Prostate gland (tissue), 2 donors: ENCODE data around the gene HTR6.

Experiments
- CTCF ChIP-seq, 4 experiments: fragments of 200-600 bp in 2 of 4; fragments of 450-650 bp in 2 of 4; sonication (generic) in 2 of 4; IDR thresholded peaks; 1 replicate in 3 of 4; 2 replicates in 1 of 4; pipeline ENCODE4 v1.5.1; 2016 to 2019; ENCODE audit warnings: antibody characterized with exemption in 4 of 4, mild to moderate bottlenecking in 2 of 4, moderate library complexity in 2 of 4
- POLR2A ChIP-seq: fragments of 450-650 bp; IDR thresholded peaks from one replicate; pipeline ENCODE4 v1.6.1; 2016; ENCODE audit warnings: antibody characterized with exemption, mild to moderate bottlenecking
- POLR2AphosphoS5 ChIP-seq: sonication (generic); formaldehyde crosslinking; IDR thresholded peaks from one replicate; pipeline ENCODE4 v1.6.1; 2017; ENCODE audit warnings: antibody characterized with exemption

GRCh38 chr1:19617376-19617775 is 47.3 kb upstream of the HTR6 start:
- no peak for TF ChIP-seq POLR2A
- no peak for TF ChIP-seq CTCF (IDR thresholded peaks at IDR 0.05)
- no peak for TF ChIP-seq POLR2AphosphoS5
